TTC549 (cell line): ENCODE data around the gene SUFU.

Experiments
- FAIRE-seq: peaks from 2 replicates; lab custom pipeline; 2012; peaks lifted over from hg19 to GRCh38; lab: Jason Lieb, UNC

The SUFU gene

DNA sequence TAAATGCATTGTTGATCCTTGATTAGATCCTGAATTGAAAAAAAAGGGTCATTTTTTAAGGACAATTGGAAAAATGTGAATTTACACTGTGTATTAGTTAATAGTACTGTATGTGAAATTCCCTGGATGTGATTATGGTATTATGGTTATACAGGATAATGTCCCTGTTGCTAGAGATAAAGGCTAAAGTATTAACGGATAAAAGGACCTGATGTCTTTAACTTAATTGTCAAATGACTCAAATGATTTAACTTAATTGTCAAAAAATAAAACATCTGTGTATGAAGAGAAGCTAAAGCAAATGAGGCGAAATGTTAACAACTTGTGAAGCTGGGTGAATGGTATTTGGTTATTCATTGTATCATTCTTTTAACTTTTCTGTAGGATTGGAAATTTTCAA lies 48.8 kb downstream of the SUFU start:
- FAIRE-seq, result no peak

GRCh38 chr10:102553771-102554170 lies 50.0 kb downstream of the SUFU start:
- FAIRE-seq, result no peak

DNA sequence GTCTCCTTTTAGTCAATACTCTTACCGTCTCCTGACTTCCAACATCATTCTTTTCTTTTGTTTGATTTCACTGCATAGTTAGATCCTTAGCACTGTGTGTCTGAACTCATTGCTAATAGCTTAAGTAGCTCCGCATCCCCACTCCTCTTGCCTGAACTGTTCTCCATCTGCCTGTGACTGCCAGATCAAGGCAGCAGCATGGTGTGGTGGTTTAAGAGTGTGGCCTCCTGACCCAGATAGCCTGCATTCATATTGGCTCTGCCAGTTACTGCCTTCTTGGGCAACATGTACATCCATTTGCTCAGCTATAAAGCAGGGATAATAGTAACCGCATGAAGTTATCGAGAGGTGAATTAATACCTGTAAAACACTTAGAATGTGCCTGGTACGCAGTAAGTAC lies 50.8 kb downstream of the SUFU start:
- FAIRE-seq, result no peak

GRCh38 chr10:102555781-102556328 lies 52.1 kb downstream of the SUFU start:
- no peak for FAIRE-seq

DNA sequence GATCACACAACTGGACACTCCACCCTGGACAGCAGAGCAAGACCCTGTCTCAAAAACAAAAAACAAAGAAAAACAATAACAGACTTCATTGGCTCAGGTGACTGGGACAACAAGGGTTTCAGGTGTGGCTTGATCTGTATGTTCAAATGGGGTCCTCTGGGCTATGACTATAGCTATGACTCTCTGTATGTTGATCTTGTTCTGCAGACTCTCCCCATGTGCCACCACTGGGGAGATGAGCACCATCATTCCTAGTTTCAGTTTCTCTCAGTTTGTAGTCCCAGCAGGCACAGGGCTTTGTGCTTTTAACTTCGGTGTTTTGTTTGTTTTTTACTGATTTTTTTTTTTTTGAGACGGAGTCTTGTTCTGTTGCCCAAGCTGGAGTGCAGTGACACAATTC lies 53.8 kb downstream of the SUFU start:
- FAIRE-seq, result no peak

- FAIRE-seq, result no peak
These were observed 56.0 kb downstream of the SUFU start for GRCh38 chr10:102559764-102560163.

DNA sequence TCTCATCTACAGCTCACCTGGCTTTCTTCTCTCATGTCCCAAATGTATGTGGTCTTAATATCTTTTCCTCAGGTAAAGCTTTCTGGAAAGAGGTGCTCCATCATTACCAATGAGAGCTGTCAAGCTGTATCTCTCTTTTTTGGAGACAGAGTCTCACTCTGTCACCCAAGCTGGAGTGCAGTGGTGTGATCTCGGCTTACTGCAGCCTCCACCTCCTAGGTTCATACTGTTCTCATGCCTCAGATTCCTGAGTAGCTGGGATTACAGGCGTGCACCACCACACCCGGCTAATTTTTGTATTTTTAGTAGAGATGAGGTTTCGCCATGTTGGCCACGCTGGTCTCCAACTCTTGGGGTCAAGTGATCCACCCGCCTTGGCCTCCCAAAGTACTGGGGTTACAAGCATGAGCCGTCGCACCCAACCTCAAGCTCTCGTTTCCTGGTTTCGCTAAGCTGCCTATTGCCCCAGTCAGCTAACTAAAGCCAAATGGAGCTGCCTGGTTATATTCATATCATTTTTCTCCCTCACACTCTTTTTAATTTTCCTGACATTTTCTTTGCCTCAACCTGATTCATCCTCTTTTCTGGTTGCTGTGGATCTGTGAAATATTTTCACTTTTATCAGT lies 60.5 kb downstream of the SUFU start:
- no peak for FAIRE-seq

DNA sequence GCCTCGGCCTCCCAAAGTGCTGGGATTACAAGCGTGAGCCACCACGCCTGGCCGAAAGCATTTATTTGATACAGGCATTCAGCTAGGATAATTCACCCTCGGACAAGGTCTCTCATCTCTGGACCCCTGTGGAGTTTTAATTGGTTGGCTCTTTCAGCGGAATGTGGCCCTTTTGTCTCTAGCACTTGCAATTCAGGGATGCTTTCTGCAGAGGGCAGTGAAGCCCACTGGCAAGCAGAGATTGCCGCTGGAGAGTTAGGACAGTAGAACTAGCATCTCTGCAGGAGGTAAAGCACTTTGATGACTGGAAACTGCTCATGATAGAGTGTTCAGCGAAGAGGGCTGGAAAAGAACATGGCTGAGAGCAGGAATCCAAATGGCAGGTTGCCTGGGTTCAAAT lies 62.0 kb downstream of the SUFU start:
- FAIRE-seq, result no peak

DNA sequence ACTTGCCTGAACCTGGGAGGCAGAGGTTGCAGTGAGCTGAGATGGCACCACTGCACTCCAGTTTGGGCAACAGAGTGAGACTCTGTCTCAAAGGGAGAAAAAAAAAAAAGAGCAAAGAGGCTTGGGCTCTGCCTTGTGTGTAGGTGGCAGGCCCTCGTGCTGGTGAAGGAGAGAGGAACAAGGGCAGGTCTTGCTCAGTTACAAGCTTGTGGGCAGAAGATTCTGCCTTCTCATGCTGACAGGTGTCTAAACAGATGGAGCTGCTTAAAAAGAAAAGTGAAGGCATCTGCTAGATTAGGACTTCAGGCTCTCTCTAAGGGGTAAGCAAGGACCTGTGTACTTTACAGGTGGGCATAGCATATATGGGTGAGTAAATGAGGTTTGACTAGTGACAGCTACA lies 75.0 kb downstream of the SUFU start:
- FAIRE-seq, result no peak

DNA sequence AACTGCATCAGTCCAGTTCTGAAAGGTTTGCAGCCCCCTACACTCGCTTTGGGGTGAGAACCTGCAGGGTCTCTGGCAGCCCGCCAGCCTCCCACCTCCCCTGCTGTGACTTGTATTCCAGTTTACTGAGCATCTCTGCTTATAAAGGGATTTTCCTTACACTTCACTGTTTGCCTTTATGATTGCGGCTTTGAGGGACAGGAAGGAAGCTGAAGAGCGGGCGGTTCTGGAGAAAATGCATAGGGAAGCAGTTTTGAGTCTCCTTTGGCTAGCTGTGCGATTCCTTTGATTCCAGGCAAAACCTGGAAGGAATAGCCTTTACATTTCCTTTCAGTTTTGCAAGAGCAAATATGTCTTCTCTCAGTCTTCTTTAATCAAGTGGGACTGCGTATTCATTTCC lies 75.6 kb downstream of the SUFU start:
- FAIRE-seq, result no peak

GRCh38 chr10:102580230-102580629 lies 76.5 kb downstream of the SUFU start:
- no peak for FAIRE-seq

GRCh38 chr10:102581401-102581800 lies 77.6 kb downstream of the SUFU start:
- no peak for FAIRE-seq

DNA sequence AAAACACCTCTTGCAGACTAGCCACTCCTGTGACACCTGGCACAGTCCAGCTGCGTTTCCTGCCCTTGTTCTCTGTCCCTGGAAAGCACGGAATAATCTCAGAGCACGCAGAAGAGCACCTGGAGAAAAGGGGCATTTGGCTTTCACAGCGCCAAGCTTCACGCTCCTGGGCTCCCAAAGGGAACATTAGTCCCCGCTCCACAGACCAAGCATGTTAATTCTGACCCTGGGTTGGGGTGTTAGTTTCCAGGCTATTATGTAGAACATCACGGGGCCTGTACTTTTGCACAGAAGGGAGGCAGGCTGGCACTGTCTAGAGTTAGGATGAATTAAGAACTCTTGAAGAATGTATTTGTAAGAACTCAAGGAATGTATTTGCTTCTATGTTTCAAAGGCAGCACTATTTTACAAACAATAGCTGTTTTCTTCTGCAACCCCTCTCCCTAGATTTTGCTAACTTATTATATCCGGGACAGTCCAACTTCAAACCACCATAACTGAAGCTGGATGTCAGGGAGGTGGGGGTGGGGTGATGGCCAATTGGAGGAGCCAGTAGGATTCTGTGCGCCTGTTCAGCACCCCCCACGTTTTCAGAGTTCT lies 78.3 kb downstream of the SUFU start:
- no peak for FAIRE-seq

DNA sequence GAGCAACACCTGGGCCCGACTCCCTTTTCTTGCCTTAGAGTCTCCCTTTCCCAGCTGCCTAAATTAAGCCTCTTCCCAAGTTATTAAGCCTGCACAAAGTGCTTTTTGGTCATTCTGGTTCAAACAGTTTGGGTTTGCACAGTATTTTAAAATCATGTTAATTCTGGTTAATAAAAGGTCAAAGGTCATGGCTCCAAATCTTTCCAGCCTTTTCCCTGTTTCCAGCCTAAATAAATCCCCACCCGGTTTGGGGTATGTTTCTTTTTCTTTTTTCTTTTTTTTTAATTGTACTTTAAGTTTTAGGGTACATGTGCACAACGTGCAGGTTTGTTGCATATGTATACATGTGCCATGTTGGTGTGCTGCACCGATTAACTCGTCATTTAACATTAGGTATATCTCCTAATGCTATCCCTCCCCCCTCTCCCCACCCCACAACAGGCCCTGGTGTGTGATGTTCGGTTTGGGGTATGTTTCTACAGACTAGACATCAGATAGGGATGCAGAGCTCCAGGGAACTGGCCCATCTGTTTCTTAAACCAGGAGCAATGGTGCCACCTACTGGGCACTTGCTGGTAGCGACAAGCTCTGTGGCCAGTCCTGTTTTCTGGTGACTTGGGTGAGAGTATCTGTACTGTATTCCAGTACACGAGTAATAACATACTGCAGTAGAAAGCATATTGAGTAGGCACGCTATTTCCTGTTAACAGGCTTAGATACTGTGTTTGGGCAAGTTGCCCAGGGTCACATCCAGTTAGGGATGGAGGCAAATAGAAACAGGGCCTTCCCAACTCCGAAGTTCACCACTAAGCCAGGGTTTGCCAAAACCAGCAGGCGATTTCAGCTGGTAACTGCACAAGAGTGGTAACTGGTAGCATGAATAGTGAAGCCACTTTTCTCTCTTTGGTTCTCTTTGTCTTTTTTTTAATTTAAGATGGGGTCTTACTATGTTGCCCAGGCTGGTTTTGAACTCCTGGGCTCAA lies 80.0 kb downstream of the SUFU start:
- peak; percentile 83 for FAIRE-seq

- FAIRE-seq, result no peak
These were observed 81.3 kb downstream of the SUFU start for GRCh38 chr10:102585026-102585425.

GRCh38 chr10:102586858-102587257 lies 83.1 kb downstream of the SUFU start:
- no peak for FAIRE-seq

GRCh38 chr10:102588875-102589274 lies 85.1 kb downstream of the SUFU start:
- no peak for FAIRE-seq

- no peak for FAIRE-seq
These were observed 89.5 kb downstream of the SUFU start for GRCh38 chr10:102593074-102593803.

DNA sequence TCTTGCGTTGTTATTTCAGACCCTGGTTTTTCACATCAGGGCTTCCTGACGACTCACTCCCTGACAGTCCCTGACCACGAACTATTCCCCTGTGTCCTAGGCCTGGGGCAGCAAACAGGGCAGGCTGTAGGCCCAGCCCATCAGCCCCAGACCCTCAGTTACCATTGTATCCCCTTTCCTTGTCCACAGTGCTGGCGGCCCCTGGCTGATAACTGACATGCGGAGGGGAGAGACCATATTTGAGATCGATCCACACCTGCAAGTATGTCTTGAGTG lies 90.0 kb downstream of the SUFU start:
- no peak for FAIRE-seq

DNA sequence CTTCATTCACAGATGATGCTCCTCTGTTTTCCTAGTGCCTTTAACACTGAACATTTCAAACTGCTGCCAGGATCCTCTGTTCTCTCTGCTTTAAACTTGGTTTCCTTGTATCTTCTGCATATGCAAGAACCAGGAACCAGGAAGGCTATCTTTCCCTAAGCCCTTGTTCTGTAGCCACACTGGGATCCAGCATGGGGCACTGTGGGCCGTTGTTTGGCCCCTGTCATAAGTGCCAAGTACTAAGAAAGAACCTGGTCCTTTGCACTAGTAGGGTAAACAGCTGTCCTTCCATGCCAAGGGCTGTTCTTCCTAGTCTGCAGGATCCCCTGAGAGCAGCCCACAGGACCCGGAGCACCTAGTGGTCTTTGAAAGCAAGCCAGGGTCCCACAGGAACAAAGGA lies 91.5 kb downstream of the SUFU start:
- no peak for FAIRE-seq

- no peak for FAIRE-seq
These were observed 92.1 kb downstream of the SUFU start for GRCh38 chr10:102595897-102596296.

DNA sequence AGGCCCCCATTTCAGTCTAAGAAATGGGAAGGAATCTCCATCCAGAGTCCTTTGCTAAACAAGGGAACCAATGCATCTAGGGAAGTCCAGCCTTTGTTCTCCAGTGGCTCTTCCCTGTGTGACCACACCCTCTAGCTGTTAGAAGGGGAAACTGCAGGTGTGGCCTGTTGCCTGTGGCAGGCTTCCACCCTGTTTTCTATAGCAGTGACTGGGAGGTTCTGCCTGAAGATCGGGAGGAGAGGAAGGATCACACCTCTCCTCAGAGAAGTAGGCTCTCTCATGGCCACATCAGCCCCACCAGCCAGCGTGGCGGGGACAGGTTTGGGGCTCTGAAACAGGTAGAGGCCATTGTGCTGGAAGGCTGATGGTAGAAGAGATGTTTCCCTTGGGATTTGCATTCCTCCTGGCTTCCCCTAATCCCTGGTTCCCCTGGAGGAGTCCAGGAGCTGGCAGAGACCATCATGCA lies 92.8 kb downstream of the SUFU start:
- FAIRE-seq, result no peak
